COLO829 (cell line): ENCODE results near the gene CRP.
"Not testable (repeated sequence)": the region's sequence is repeated elsewhere in the genome, so short reads cannot be mapped to it uniquely, and the experiment has no call there.

Experiments used
- DNase-seq: peaks from one replicate; pipeline ENCODE4 v3.0.0; 2012; ENCODE audit warnings: low spot score

CRP gene

GRCh38 chr1:159699653-159700052, 14.7 kb downstream of the CRP start:
- no peak for DNase-seq

- no peak for DNase-seq
These were observed 15.1 kb downstream of the CRP start for GRCh38 chr1:159699246-159699645.

DNA sequence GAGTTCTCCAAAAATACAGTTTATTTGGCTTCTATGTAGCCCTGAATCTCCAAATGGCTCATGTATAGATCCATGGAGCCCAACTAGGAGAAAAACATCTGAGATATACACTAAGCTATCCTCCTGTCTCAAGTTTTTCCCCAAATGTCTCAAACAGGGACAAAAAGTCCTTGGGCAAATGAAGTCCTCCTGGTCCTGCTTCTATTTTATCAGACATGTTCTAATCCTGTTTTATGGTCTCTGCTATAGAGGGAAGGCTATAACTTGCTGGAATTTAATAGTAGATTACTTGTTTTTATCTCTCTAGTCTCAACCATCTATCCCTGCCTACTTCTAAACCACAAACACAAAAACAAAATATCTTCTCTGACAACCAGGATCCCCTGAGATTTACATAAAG, 26.9 kb downstream of the CRP start:
- no peak for DNase-seq

DNA sequence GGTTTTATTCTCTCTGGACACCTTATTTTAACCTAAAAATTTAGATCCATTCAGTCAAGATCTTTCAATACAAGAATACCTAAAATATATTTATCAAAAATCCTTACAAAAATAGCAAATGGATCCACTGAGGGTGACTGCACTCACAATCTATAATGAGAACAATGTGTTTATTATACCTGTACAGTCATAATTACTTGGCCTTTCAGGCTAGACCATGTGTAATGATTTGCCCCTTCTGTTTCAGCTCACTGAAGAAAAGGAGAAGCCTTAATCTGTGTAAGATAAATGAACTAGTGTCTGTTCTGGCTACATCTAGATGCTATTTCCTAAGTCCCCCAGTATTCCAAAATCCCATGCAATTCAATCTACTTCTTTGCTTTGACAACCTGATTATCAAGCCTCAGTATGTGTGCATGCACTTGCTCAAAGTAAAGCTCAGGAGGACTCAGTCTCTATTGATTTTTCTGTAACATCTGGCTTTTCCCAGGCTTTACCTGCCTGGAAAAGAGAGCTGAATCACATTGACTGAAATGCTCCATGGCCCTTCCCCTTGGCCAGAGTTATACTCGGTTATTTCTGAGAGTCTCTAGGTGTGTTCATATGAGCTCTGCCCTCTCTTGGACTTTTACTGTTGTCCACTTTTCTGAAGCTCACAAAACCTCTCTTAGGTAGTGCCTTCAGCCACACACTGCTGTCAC, 27.6 kb downstream of the CRP start:
- no peak for DNase-seq

GRCh38 chr1:159678939-159679338, 35.5 kb downstream of the CRP start:
- no peak for DNase-seq

DNA sequence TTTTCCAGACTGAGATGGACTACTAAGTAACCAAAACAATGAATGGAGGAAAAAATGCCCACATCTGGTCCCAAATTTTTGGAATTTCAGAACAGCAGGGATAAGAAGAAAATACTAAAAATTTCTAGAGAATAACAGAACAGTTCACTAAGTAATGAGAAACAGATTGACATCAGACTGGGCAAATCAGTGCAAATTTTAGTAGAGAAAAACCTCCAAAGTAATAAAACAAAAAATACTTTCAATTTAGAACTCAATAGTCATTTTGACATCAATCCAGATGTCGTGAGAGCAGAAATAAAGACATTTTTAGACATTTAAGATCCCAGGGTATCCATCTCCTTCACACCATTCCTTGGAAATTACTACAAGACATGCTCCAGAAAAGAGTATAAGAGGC, 39.3 kb downstream of the CRP start:
- DNase-seq: no peak

GRCh38 chr1:159672390-159672789, 42.0 kb downstream of the CRP start:
- not testable (repeated sequence) for DNase-seq

- DNase-seq: no peak
These were observed 45.1 kb downstream of the CRP start for GRCh38 chr1:159669338-159669737.

GRCh38 chr1:159668739-159669138, 45.6 kb downstream of the CRP start:
- DNase-seq: no peak

DNA sequence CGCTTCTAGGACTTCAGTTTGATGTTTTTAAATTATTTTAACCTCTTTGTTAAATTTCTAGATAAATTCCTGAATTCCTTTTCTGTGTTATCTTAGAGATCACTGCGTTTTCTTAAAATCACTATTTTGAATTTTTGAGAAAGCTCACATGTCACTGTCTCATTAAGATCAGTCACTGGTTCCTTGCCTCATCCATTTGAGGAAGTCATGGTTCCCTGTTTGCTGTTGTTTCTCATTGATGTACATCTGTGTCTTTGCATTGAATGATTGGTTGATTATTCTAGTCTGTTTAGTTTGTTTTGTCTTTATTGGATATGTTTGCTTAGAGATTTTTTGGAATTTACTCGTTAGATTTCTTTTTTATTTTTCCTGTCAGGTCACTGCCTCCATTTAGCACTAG, 50.1 kb downstream of the CRP start:
- no peak for DNase-seq

DNA sequence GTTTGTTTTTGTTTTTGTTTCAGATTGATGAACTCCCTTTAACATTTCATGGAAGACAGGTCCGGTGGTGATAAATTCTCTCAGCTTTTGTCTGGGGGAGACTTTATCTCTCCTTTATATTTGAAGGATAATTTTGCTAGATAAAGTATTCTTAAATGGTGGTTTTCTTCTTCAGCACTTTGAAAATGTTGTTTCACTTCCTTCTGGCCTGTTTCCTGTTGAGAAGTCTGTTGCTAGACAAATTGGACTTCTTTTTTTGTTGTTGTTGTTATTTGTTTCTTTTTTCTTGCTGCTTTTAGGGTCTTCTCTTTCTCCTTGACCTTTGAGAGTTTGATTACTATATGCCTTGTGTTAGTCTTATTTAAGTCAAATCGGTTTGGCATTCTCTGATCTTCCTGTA, 50.8 kb downstream of the CRP start:
- DNase-seq: no peak
